ENCODE results near the gene HIBCH.
A peak's percentile ranks its signal among the peaks of the same experiment; 100 is the strongest.

HIBCH gene

GRCh38 chr2:190209559-190209958 lies 110.1 kb downstream of the HIBCH start:
- no peak for DNase-seq (ENCODE audit: low read depth)
- no peak overlapping the region for H3K4me3 ChIP-seq (ENCODE audit: low read length)
- TF ChIP-seq, protein P1, sequence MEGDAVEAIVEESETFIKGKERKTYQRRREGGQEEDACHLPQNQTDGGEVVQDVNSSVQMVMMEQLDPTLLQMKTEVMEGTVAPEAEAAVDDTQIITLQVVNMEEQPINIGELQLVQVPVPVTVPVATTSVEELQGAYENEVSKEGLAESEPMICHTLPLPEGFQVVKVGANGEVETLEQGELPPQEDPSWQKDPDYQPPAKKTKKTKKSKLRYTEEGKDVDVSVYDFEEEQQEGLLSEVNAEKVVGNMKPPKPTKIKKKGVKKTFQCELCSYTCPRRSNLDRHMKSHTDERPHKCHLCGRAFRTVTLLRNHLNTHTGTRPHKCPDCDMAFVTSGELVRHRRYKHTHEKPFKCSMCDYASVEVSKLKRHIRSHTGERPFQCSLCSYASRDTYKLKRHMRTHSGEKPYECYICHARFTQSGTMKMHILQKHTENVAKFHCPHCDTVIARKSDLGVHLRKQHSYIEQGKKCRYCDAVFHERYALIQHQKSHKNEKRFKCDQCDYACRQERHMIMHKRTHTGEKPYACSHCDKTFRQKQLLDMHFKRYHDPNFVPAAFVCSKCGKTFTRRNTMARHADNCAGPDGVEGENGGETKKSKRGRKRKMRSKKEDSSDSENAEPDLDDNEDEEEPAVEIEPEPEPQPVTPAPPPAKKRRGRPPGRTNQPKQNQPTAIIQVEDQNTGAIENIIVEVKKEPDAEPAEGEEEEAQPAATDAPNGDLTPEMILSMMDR (IDR thresholded peaks at IDR 0.05; ENCODE audit: insufficient read depth, low read depth, low read length, missing control alignments) = no peak

DNA sequence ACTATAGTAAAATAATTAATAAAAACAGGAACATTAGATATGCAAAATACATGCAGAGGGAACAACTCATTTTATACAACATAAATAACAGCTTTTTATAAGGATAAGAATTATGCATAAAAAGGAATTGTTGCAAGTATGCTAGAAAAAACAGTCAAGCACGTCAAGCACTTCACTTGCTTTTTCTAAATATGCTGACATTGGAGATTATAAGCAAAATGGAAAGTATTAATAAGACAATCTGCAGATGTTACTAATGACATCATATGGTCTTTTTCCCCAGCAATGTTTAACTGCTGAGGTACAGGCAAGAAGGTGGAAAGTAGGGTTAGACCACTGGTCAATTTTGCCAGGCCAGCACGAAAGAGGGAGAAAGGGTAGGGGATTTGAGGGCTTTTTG lies 111.7 kb downstream of the HIBCH start:
- H3K4me3 ChIP-seq (ENCODE audit: low read length) = no peak overlapping the region
- DNase-seq (ENCODE audit: low read depth) = no peak
- TF ChIP-seq, protein P1 (IDR thresholded peaks at IDR 0.05; ENCODE audit: insufficient read depth, low read depth, low read length, missing control alignments) = no peak

DNA sequence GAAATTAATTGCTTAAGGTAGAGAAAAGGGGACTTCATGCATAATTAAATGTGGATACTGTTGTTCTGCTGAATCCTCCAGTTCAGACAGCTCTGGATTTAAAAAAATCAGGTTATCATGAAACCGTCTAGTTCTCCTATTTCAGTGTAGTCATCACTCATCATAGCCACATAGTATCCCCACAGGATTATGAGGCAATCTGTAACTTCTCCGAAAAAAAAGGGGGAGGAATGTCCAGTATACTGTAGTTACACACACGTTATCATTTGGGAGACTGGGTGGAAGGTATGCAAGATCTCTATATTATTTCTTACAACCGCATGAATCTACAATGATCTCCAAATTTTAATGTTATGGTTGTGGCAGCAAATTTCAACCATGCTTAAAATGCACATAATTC lies 114.0 kb downstream of the HIBCH start:
- DNase-seq (ENCODE audit: low read depth) = no peak
- TF ChIP-seq, protein P1 (IDR thresholded peaks at IDR 0.05; ENCODE audit: insufficient read depth, low read depth, low read length, missing control alignments) = no peak
- H3K4me3 ChIP-seq (ENCODE audit: low read length) = no peak overlapping the region

DNA sequence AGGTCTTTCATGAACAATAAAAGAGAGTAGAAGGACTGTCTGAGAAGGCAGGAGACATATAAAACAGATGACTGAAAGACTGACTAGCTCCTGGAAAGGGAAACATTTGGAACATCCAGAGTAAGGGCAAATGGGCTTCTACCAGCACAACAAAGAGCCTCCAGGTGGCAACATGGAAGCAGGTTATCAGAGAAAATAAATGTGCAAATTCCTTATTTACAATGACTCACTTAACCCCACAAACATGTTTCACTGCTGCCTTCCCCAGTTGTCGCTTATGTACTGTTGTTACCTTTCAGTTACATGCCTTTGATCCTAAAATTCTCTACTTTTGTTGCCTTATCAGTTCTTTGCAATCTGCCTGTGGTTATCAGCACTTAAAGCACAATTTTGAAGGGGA lies 117.0 kb downstream of the HIBCH start:
- TF ChIP-seq, protein P1 (IDR thresholded peaks at IDR 0.05; ENCODE audit: insufficient read depth, low read depth, low read length, missing control alignments) = peak; percentile 23
- no peak overlapping the region for H3K4me3 ChIP-seq (ENCODE audit: low read length)
- DNase-seq (ENCODE audit: low read depth) = peak; percentile 51

- DNase-seq (ENCODE audit: low read depth) = no peak
- TF ChIP-seq, protein P1 (IDR thresholded peaks at IDR 0.05; ENCODE audit: insufficient read depth, low read depth, low read length, missing control alignments) = no peak
- no peak overlapping the region for H3K4me3 ChIP-seq (ENCODE audit: low read length)
Measured at GRCh38 chr2:190202018-190202417, 117.6 kb downstream of the HIBCH start.

GRCh38 chr2:190200603-190201002 lies 119.0 kb downstream of the HIBCH start:
- TF ChIP-seq, protein P1 (IDR thresholded peaks at IDR 0.05; ENCODE audit: insufficient read depth, low read depth, low read length, missing control alignments) = no peak
- DNase-seq (ENCODE audit: low read depth) = no peak
- H3K4me3 ChIP-seq (ENCODE audit: low read length) = no peak overlapping the region

GRCh38 chr2:190199530-190199929 lies 120.1 kb downstream of the HIBCH start:
- H3K4me3 ChIP-seq (ENCODE audit: low read length) = no peak overlapping the region
- TF ChIP-seq, protein P1 (IDR thresholded peaks at IDR 0.05; ENCODE audit: insufficient read depth, low read depth, low read length, missing control alignments) = no peak
- DNase-seq (ENCODE audit: low read depth) = no peak

Data from epithelial cell of esophagus (primary cell).